Cardiac muscle cell (in vitro differentiated cells and primary cell): Measurements from ENCODE around the gene ERICH4. TPM values are rescaled to one million over a fixed set of nuclear protein-coding genes. Genes with fewer than 3 reads are reported as not detected.

Experiments
- DNase-seq, 2 donors: peaks; one replicate each; pipeline versions ENCODE4 v3.0.0 to v3.0.0-alpha.2; 2010 to 2017; ENCODE audit warnings: low read depth in 1 of 2, low spot score in 1 of 2
- H3K27ac ChIP-seq: fragments of 200-600 bp; sonication (generic); 2 replicates; pipeline ENCODE4 v1.5.1; 2016
- H3K27me3 ChIP-seq: fragments of 200-600 bp; sonication (generic); 2 replicates; pipeline ENCODE4 v1.6.0; 2016; ENCODE audit warnings: control low read depth
- H3K36me3 ChIP-seq: fragments of 200-600 bp; sonication (generic); 2 replicates; pipeline ENCODE4 v1.5.1; 2016; ENCODE audit warnings: control low read depth
- H3K4me1 ChIP-seq: fragments of 200-600 bp; sonication (generic); 2 replicates; pipeline ENCODE4 v1.8.1; 2017; ENCODE audit warnings: low read depth, mild to moderate bottlenecking, mixed run types
- H3K4me3 ChIP-seq: fragments of 200-600 bp; sonication (generic); 2 replicates; pipeline ENCODE4 v1.5.1; 2016; ENCODE audit warnings: mild to moderate bottlenecking
- H3K9me3 ChIP-seq: fragments of 200-600 bp; sonication (generic); 2 replicates; pipeline ENCODE4 v1.5.1; 2017; ENCODE audit warnings: low read depth, mild to moderate bottlenecking, control low read depth
- polyA plus RNA-seq: library from polyadenylated mRNA; unstranded; fragments of >200 nt; fragmentation: Nextera tagmentation; extraction: Ambion mirVana; gene quantifications from 2 replicates; pipeline ENCODE4 v1.2.1, GENCODE V29; 2016
- total RNA-seq: library from RNA; depleted of rRNA; stranded (reverse); fragments of >200 nt; gene quantifications from 2 replicates; pipeline ENCODE4 v1.2.3, GENCODE V29; 2016
- TF ChIP-seq, protein P1 (sequence below): IDR thresholded peaks from 2 replicates; pipeline ENCODE4 v1.5.1; 2012; ENCODE audit warnings: low read depth, mild to moderate bottlenecking, low read length

Gene ERICH4
- total and polyA plus RNA-seq, 2 experiments from 2014 or later, result not detected

DNA sequence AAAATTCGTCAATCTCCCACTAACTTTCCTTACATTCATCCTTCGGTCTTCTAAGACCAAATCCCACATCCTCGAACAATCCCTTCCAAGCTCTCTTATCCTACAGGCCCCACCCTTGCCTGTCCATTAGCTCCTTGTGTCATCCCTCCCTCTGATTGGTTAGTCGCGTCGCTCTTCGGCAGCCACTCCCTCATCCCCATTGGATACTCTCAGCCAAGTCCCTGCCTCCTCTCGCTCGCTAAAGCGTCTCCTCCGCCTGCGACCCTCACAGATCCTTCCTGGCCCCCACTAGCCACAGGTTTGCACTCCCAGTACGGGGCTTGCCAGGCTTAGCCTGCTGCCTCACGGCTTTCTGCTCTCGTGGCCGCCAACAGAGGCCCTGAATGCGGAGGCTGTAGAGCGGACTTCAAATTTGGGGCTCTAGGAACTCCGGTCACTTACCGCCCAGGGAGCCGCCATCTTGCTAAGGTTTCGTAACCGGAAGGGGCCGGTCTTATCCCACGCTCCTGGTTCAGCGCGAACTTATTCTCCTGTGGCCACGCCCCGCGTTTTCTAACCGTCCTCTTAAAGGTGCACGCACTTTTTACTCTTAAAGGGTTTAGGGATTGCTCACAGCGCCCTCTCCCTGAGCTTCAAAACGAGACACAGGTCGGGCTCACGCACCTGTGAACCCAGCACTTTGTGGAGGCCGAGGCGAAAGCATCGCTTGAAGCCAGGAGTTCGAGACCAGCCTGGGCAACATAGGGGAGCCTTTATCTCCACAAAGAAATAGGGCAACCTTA is 3.3 kb upstream of the ERICH4 start, which contains the start of gene DMAC2:
TSS of gene DMAC2 (minus strand) at position 472 of the 782 bp plus-strand sequence. CDS start at position 459, 13 bp downstream.
- H3K4me3 ChIP-seq, result peak within 1 kb of the TSS; percentile 63
- H3K4me1 ChIP-seq, result no peaks in the 10 kb centered on the region
- peak; percentile 98 to 100 for DNase-seq
- H3K27me3 ChIP-seq, result peaks cover 2% of the 10 kb centered on the region
- TF ChIP-seq, protein P1, sequence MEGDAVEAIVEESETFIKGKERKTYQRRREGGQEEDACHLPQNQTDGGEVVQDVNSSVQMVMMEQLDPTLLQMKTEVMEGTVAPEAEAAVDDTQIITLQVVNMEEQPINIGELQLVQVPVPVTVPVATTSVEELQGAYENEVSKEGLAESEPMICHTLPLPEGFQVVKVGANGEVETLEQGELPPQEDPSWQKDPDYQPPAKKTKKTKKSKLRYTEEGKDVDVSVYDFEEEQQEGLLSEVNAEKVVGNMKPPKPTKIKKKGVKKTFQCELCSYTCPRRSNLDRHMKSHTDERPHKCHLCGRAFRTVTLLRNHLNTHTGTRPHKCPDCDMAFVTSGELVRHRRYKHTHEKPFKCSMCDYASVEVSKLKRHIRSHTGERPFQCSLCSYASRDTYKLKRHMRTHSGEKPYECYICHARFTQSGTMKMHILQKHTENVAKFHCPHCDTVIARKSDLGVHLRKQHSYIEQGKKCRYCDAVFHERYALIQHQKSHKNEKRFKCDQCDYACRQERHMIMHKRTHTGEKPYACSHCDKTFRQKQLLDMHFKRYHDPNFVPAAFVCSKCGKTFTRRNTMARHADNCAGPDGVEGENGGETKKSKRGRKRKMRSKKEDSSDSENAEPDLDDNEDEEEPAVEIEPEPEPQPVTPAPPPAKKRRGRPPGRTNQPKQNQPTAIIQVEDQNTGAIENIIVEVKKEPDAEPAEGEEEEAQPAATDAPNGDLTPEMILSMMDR, result peak; percentile 50
- H3K27ac ChIP-seq, result peak within 1 kb of the TSS; percentile 96
- H3K9me3 ChIP-seq, result no peaks in the 10 kb centered on the region
- no peaks in the 10 kb centered on the region for H3K36me3 ChIP-seq

DNA sequence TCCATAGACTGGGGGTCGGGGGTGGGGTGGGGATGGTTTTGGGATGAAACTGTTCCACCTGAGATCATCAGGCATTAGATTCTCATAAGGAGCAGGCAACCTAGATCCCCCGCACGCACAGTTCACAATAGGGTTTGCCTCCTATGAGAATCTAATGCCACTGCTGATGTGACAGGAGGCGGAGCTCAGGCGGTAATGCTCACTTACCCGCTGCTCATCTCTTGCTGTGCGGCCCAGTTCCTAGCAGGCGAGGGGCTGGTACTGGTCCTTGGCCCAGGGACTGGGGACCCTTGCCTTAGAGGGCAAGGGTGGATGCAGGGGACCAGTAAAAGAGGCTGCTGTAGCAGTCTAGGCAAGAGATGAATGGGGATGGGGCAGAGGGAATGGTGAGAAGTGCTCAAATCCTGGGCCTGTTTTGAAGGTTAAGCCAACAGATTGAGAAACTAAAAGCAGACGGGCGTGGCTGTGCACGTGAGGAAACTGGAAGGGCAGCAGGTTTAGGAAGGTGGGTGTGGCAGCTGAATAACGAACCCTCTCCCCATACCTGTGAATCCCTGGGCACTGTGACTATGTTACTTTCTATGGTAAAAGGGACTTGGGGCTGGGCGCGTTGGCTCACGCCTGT is 1.5 kb upstream of the ERICH4 start:
- no peak for DNase-seq
- H3K27me3 ChIP-seq, result peaks cover 2% of the 10 kb centered on the region
- H3K36me3 ChIP-seq, result no peaks in the 10 kb centered on the region
- no peak overlapping the region for H3K4me3 ChIP-seq
- no peaks in the 10 kb centered on the region for H3K9me3 ChIP-seq
- H3K27ac ChIP-seq, result no peak overlapping the region
- TF ChIP-seq, protein P1, result no peak
- H3K4me1 ChIP-seq, result no peaks in the 10 kb centered on the region

DNA sequence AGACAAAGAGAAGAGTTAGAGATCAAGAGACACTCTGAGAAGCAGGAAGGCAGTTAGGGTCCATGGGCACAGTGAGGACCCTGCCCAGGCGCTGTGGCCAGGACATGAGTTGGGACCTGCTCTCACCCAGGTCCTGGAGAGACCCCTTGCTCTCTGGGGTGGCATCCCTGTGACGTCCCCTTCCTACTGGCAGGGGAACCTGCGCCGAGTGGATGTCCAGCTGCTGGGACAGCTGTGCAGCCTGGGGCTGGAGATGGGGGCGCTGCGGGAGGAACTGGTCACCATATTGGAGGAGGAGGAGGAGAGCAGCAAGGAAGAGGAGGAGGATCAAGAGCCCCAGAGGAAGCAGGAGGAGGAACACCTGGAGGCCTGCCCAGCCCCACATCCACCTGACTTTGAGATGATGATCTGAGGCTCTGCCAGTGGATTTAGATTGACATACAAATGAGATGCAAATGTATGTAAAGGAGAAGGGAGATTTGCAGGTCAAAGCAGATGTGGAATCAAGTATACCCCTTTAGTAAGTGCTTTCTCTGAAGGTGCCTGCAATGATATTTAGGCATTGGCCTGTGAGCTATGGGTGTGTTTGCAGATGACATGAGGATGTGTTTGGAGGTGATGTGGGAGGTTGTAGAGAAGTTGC is 978 bp downstream of the ERICH4 start:
- Histone ChIP-seq H3K9me3 (no peaks in the 10 kb centered on the region), H3K4me1 (no peaks in the 10 kb centered on the region), H3K27me3 (peaks cover 2% of the 10 kb centered on the region), H3K27ac (no peak overlapping the region), H3K36me3 (no peaks in the 10 kb centered on the region), H3K4me3 (no peak overlapping the region)
- TF ChIP-seq, protein P1, result no peak
- DNase-seq, result no peak

DNA sequence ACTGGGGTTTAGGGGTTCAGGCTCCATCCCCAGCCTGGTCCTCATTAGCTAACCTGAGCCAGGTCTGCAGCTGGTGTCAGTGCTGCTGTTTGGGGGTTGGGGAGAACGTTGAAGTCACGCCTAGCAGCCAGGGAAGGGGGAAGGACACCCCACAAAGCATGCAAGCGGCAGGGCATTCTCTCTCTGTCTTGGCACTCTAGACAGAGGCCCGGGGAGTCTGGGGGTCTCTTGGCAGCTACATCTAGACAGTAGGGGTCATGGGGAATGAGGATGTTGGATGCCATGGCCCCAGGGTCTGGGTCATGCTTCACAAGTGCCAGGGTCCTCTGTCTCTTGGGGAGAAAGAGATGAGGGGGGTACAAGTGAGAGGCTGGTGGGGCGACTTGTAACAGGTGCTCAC is 2.6 kb downstream of the ERICH4 start:
- Histone ChIP-seq H3K36me3 (no peaks in the 10 kb centered on the region), H3K4me3 (no peak overlapping the region), H3K27me3 (peaks cover 2% of the 10 kb centered on the region), H3K27ac (no peak overlapping the region), H3K9me3 (no peaks in the 10 kb centered on the region), H3K4me1 (no peaks in the 10 kb centered on the region)
- no peak for DNase-seq
- TF ChIP-seq, protein P1, result no peak

DNA sequence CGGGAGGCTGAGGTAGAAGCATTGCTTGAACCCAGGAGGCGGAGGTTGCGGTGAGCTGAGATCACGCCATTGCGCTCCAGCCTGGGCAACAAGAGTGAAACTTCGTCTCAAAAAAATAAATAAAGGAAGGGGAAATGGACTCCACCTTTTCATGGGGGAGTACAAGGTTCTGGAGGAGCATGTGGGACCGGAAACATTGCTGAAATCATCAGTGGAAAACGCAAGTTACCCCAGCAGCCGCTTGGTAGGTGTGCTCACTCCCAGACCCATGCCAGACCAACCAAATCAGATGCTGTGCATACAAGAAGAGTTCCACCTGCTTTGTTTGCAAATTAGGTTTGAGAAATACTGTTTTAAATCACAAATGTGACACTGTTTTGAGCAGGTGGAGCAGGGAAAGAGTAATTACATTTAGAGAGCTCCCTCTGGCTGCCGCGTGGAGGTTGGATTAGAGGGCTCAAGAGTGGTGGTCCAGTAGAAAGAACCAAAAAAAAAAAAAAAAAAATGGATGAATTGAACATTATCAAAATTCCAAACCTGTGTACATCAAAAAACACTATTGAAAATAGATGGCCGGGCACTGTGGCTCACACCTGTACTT is 4.9 kb downstream of the ERICH4 start:
- no peaks in the 10 kb centered on the region for H3K36me3 ChIP-seq
- peaks cover 2% of the 10 kb centered on the region for H3K27me3 ChIP-seq
- H3K9me3 ChIP-seq, result no peaks in the 10 kb centered on the region
- no peaks in the 10 kb centered on the region for H3K4me1 ChIP-seq
- DNase-seq, result no peak
- TF ChIP-seq, protein P1, result peak; percentile 14
- H3K27ac ChIP-seq, result no peak overlapping the region
- no peak overlapping the region for H3K4me3 ChIP-seq
